Fibroblast of lung (primary cell): Measurements from ENCODE around the gene MSANTD1.

Experiments used
- CTCF ChIP-seq, 2 donors: IDR thresholded peaks in 1 of 2; conservative IDR thresholded peaks in 1 of 2; 1 replicate in 1 of 2; 2 replicates in 1 of 2; pipeline ENCODE4 v1.5.1; 2011 to 2012; ENCODE audit warnings: low read length in 2 of 2, control low read depth in 1 of 2, inconsistent platforms in 1 of 2, low read depth in 1 of 2, mild to moderate bottlenecking in 1 of 2
- EZH2 ChIP-seq: IDR thresholded peaks from 2 replicates; pipeline ENCODE4 v1.5.1; 2012; ENCODE audit warnings: low read length, control low read depth, mild to moderate bottlenecking; ENCODE audit errors: missing control alignments

GRCh38 chr4:3268395-3269104 lies 19.6 kb downstream of the MSANTD1 start:
- TF ChIP-seq CTCF (conservative IDR thresholded peaks at IDR 0.05 in 1 of 2, IDR thresholded peaks at IDR 0.05 in 1 of 2; ENCODE audit: low read depth in 1 of 2, low read length in 2 of 2) (no peak), EZH2 (no peak)
